Mesothelial cell of epicardium (in vitro differentiated cells): Measurements from ENCODE around the gene GSG1L. TPM values are rescaled to one million over a fixed set of nuclear protein-coding genes. Genes with fewer than 3 reads are reported as not detected.

Experiments
- DNase-seq, 2 experiments: peaks; one replicate each; pipeline ENCODE4 v3.0.0; 2021; ENCODE audit warnings: low spot score in 2 of 2; ENCODE audit not compliant: unreplicated experiment in 2 of 2
- H3K27ac Mint-ChIP-seq: 2 replicates; pipeline ENCODE4 v1.8.0; 2021; ENCODE audit warnings: mixed read lengths
- H3K27me3 Mint-ChIP-seq: 2 replicates; pipeline ENCODE4 v1.8.0; 2021; ENCODE audit warnings: low read depth, mixed read lengths
- H3K36me3 Mint-ChIP-seq: 2 replicates; pipeline ENCODE4 v1.8.0; 2021; ENCODE audit warnings: mixed read lengths
- H3K4me1 Mint-ChIP-seq: 2 replicates; pipeline ENCODE4 v1.8.0; 2021; ENCODE audit warnings: mixed read lengths
- H3K4me3 Mint-ChIP-seq: 2 replicates; pipeline ENCODE4 v1.8.0; 2021; ENCODE audit warnings: mild to moderate bottlenecking, moderate library complexity, mixed read lengths
- H3K9me3 Mint-ChIP-seq: 2 replicates; pipeline ENCODE4 v1.8.0; 2021; ENCODE audit warnings: mixed read lengths
- total RNA-seq: library from RNA; stranded (reverse); gene quantifications from 3 replicates; pipeline ENCODE4 v1.2.1, GENCODE V29; 2021
- TF ChIP-seq, protein P1 (sequence below): fragments of 200-600 bp; sonication (generic); IDR thresholded peaks from one replicate; pipeline ENCODE4 v1.5.0; 2021; ENCODE audit warnings: antibody characterized with exemption; ENCODE audit not compliant: unreplicated experiment

The GSG1L gene
- total RNA-seq, 1 donor from 2014 or later = 1.7 TPM

DNA sequence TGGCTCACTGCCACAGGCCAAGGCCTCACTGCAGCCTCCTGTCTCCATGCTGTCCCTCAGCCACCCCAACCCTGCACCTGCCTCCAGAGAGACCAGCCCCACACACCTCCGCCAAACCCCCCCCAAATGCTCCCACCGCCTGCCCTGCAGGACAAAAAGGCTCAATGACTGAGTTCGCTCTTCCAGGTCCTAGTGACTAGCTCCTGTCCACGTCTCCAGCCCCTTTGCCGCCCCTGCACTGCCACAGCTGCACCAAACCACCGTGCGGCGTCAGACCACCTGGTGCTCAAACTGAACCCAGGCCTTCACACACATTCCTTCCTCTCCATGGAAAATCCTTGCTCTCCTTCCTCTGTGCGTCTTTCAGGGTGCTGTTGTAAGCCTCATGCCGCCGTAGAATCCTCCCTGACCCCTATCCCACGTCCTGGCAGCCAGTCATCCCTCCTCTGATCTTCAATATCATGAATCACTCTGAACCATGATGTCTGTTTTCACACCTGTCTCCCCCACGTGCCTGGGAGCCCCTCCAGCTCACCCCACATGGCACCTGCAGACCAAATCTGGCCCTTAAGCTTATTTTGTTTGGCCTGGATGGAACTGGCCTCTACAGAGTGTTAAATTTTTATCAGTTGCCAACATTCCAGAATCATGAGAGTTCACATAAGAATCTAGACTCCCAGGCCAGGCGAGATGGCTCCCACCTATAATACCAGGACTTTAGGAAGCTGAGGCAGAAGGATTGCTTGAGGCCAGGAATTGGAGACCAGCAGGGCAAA lies 4.3 kb upstream of the GSG1L start:
- Mint-ChIP-seq H3K36me3 (no peaks in the 10 kb centered on the region), H3K4me3 (no peak overlapping the region), H3K27ac (no peak overlapping the region), H3K4me1 (peaks cover 9% of the 10 kb centered on the region), H3K9me3 (no peaks in the 10 kb centered on the region), H3K27me3 (peaks cover 54% of the 10 kb centered on the region)
- TF ChIP-seq, protein P1, sequence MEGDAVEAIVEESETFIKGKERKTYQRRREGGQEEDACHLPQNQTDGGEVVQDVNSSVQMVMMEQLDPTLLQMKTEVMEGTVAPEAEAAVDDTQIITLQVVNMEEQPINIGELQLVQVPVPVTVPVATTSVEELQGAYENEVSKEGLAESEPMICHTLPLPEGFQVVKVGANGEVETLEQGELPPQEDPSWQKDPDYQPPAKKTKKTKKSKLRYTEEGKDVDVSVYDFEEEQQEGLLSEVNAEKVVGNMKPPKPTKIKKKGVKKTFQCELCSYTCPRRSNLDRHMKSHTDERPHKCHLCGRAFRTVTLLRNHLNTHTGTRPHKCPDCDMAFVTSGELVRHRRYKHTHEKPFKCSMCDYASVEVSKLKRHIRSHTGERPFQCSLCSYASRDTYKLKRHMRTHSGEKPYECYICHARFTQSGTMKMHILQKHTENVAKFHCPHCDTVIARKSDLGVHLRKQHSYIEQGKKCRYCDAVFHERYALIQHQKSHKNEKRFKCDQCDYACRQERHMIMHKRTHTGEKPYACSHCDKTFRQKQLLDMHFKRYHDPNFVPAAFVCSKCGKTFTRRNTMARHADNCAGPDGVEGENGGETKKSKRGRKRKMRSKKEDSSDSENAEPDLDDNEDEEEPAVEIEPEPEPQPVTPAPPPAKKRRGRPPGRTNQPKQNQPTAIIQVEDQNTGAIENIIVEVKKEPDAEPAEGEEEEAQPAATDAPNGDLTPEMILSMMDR = no peak
- no peak for DNase-seq

GRCh38 chr16:28064706-28065249 lies 1.3 kb upstream of the GSG1L start:
- TF ChIP-seq, protein P1 = no peak
- Mint-ChIP-seq H3K36me3 (no peaks in the 10 kb centered on the region), H3K4me1 (peaks cover 9% of the 10 kb centered on the region), H3K9me3 (no peaks in the 10 kb centered on the region), H3K27ac (no peak overlapping the region), H3K4me3 (peak overlapping the region; percentile 36), H3K27me3 (peaks cover 69% of the 10 kb centered on the region)
- no peak for DNase-seq

GRCh38 chr16:28064150-28064549 lies 636 bp upstream of the GSG1L start:
- Mint-ChIP-seq H3K4me3 (peak overlapping the region; percentile 55), H3K4me1 (peaks cover 9% of the 10 kb centered on the region), H3K27ac (no peak overlapping the region), H3K9me3 (no peaks in the 10 kb centered on the region), H3K27me3 (peaks cover 76% of the 10 kb centered on the region), H3K36me3 (no peaks in the 10 kb centered on the region)
- TF ChIP-seq, protein P1 = no peak
- DNase-seq = no peak

GRCh38 chr16:28062847-28063521 lies 530 bp downstream of the GSG1L start:
- Mint-ChIP-seq H3K4me1 (peaks cover 7% of the 10 kb centered on the region), H3K27me3 (peaks cover 86% of the 10 kb centered on the region), H3K36me3 (no peaks in the 10 kb centered on the region), H3K4me3 (no peak overlapping the region), H3K27ac (no peak overlapping the region), H3K9me3 (no peaks in the 10 kb centered on the region)
- peak in 1 of 2 experiments; percentile 58 for DNase-seq
- TF ChIP-seq, protein P1 = no peak

DNA sequence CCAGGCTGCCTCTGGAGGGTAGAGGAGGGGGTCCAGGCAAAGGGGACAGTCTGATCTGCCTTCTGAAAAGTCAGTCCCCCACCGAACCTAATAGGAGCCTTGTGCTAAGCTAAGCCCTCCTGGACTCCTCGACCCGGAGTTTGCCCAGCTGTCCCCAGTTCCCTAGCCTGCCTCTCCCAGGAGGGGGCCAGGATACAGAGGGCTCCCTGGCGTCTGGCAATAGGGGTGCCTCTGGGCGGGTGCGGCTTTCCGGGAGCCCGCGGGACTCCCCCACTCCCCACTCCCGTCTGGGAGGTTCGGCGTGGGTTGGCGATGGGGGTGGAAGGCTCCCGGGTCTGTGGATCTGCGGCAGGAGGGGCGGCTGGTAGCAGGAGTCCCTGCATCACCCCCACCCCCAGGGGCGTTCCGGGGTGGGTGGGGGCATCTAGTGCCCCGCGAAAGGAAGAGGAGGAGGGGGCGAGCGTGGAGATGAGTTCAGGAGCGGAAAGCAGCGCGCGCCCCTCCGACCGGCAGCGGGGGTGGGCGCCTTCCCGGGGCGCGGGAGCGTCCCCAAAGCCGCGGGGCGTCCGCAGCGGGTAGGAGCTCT lies 1.2 kb downstream of the GSG1L start:
- no peak for DNase-seq
- Mint-ChIP-seq H3K27ac (no peak overlapping the region), H3K4me1 (peaks cover 2% of the 10 kb centered on the region), H3K36me3 (no peaks in the 10 kb centered on the region), H3K27me3 (peaks cover 86% of the 10 kb centered on the region), H3K4me3 (peak overlapping the region; percentile 60), H3K9me3 (no peaks in the 10 kb centered on the region)
- TF ChIP-seq, protein P1 = no peak
